ENCODE data around the gene SMYD3.

GRCh38 chr1:246086191-246086590 lies 420.9 kb downstream of the SMYD3 start:
- TF ChIP-seq CTCF (conservative IDR thresholded peaks at IDR 0.05; ENCODE audit: low read length) (no peak), EZH2phosphoT487 (IDR thresholded peaks at IDR 0.05; ENCODE audit: borderline replicate concordance) (no peak)

Data from Loucy (cell line).